WTC11 (cell line): Measurements from ENCODE around the gene MAPK7. TPM values are rescaled to one million over a fixed set of nuclear protein-coding genes. Genes with fewer than 3 reads are reported as not detected.

ENCODE experiments used
- ATAC-seq: fragments of 200-7000 bp; cut with Tn5 transposase; 2 replicates; pipeline ENCODE4 v1.10.0; 2021; ENCODE audit warnings: mild to moderate bottlenecking, moderate library complexity
- CTCF ChIA-PET: fragments of 300-600 bp; sonication (Branson Sonifier 250); formaldehyde crosslinking; loops from one replicate; lab custom pipeline; 2021; ENCODE audit warnings: antibody characterized with exemption; lab: Charles Lee
- POLR2A ChIA-PET: fragments of 350-600 bp; sonication (Branson Sonifier 250); formaldehyde crosslinking; loops from one replicate; lab custom pipeline; 2021; ENCODE audit warnings: antibody characterized with exemption; lab: Charles Lee
- DNase-seq: peaks from one replicate; pipeline ENCODE4 v3.0.0; 2021; ENCODE audit warnings: low spot score
- H3K27ac Mint-ChIP-seq: 2 replicates; pipeline ENCODE4 v1.8.0; 2021; ENCODE audit warnings: mixed read lengths
- H3K27me3 Mint-ChIP-seq: 2 replicates; pipeline ENCODE4 v1.8.0; 2021; ENCODE audit warnings: low read depth, mild to moderate bottlenecking, moderate library complexity, mixed read lengths
- H3K36me3 Mint-ChIP-seq: 2 replicates; pipeline ENCODE4 v1.8.0; 2021; ENCODE audit warnings: mixed read lengths
- H3K4me1 Mint-ChIP-seq: 2 replicates; pipeline ENCODE4 v1.8.0; 2022; ENCODE audit warnings: mixed read lengths
- H3K4me3 Mint-ChIP-seq: 2 replicates; pipeline ENCODE4 v1.8.0; 2021; ENCODE audit warnings: mild to moderate bottlenecking, moderate library complexity, mixed read lengths
- H3K9me3 Mint-ChIP-seq: 2 replicates; pipeline ENCODE4 v1.8.0; 2021; ENCODE audit warnings: mixed read lengths
- CBFB ChIP-seq: sonication (generic); formaldehyde crosslinking; IDR thresholded peaks from 2 replicates; pipeline ENCODE4 v1.8.1; 2022; ENCODE audit warnings: mild to moderate bottlenecking, low read depth, missing genetic modification reagents
- CREM ChIP-seq: sonication (generic); formaldehyde crosslinking; IDR thresholded peaks from 2 replicates; pipeline ENCODE4 v1.8.1; 2022; ENCODE audit warnings: mild to moderate bottlenecking, missing genetic modification reagents, moderate library complexity
- CTCF ChIP-seq: fragments of 200-600 bp; IDR thresholded peaks from 2 replicates; pipeline ENCODE4 v1.8.0; 2022; ENCODE audit warnings: antibody characterized with exemption
- GABPB1 ChIP-seq: sonication (generic); formaldehyde crosslinking; IDR thresholded peaks from 2 replicates; pipeline ENCODE4 v1.8.1; 2023; ENCODE audit warnings: mild to moderate bottlenecking, missing genetic modification reagents
- JUN ChIP-seq: sonication (generic); formaldehyde crosslinking; IDR thresholded peaks from 2 replicates; pipeline ENCODE4 v1.8.0; 2023; ENCODE audit warnings: mild to moderate bottlenecking, missing genetic modification reagents
- MXD4 ChIP-seq: fragments of 250-450 bp; sonication (Bioruptor Pico); IDR thresholded peaks from 2 replicates; pipeline ENCODE4 v1.8.0; 2021; ENCODE audit warnings: mild to moderate bottlenecking, moderate library complexity, borderline replicate concordance
- NR3C1 ChIP-seq: sonication (generic); formaldehyde crosslinking; conservative IDR thresholded peaks from 2 replicates; pipeline ENCODE4 v1.8.1; 2023; ENCODE audit warnings: low read depth, mild to moderate bottlenecking, missing genetic modification reagents
- SOX15 ChIP-seq: fragments of 250-450 bp; sonication (Bioruptor Pico); IDR thresholded peaks from 2 replicates; pipeline ENCODE4 v1.9.0; 2021; ENCODE audit warnings: mild to moderate bottlenecking
- SP1 ChIP-seq: sonication (generic); formaldehyde crosslinking; conservative IDR thresholded peaks from 2 replicates; pipeline ENCODE4 v1.8.1; 2022; ENCODE audit warnings: missing genetic modification reagents
- USF1 ChIP-seq: sonication (generic); formaldehyde crosslinking; IDR thresholded peaks from 2 replicates; pipeline ENCODE4 v1.8.0; 2022; ENCODE audit warnings: mild to moderate bottlenecking, missing genetic modification reagents
- ZMAT4 ChIP-seq: fragments of 250-450 bp; sonication (Bioruptor Pico); IDR thresholded peaks from 2 replicates; pipeline ENCODE4 v1.9.0; 2021; ENCODE audit warnings: mild to moderate bottlenecking
- ZNF219 ChIP-seq: sonication (generic); formaldehyde crosslinking; IDR thresholded peaks from 2 replicates; pipeline ENCODE4 v1.8.0; 2023; ENCODE audit warnings: missing genetic modification reagents, mild to moderate bottlenecking, borderline replicate concordance
- ZNF263 ChIP-seq: sonication (generic); formaldehyde crosslinking; IDR thresholded peaks from 2 replicates; pipeline ENCODE4 v1.8.1; 2022; ENCODE audit warnings: low read depth, mild to moderate bottlenecking, moderate library complexity, missing genetic modification reagents
- ZNF396 ChIP-seq: fragments of 250-450 bp; sonication (Bioruptor Pico); IDR thresholded peaks from 2 replicates; pipeline ENCODE4 v1.8.0; 2021; ENCODE audit warnings: mild to moderate bottlenecking, moderate library complexity, borderline replicate concordance
- total RNA-seq: library from RNA; stranded (reverse); gene quantifications from 3 replicates; pipeline ENCODE4 v1.2.3, GENCODE V29; 2021
- TF ChIP-seq, protein P1 (sequence below): fragments of 250-450 bp; sonication (Bioruptor Pico); IDR thresholded peaks from 2 replicates; pipeline ENCODE4 v2.1.2; 2022; ENCODE audit warnings: mild to moderate bottlenecking, moderate library complexity
- TF ChIP-seq, protein P2 (sequence below): fragments of 250-450 bp; sonication (Bioruptor Pico); IDR thresholded peaks from 2 replicates; pipeline ENCODE4 v1.9.0; 2021; ENCODE audit warnings: mild to moderate bottlenecking
- TF ChIP-seq, protein P3 (sequence below): sonication (generic); formaldehyde crosslinking; IDR thresholded peaks from 2 replicates; pipeline ENCODE4 v1.8.1; 2023; ENCODE audit warnings: mild to moderate bottlenecking, missing genetic modification reagents, moderate library complexity

MAPK7 gene
- total RNA-seq, 1 experiment from 2014 or later = 38.5 TPM

DNA sequence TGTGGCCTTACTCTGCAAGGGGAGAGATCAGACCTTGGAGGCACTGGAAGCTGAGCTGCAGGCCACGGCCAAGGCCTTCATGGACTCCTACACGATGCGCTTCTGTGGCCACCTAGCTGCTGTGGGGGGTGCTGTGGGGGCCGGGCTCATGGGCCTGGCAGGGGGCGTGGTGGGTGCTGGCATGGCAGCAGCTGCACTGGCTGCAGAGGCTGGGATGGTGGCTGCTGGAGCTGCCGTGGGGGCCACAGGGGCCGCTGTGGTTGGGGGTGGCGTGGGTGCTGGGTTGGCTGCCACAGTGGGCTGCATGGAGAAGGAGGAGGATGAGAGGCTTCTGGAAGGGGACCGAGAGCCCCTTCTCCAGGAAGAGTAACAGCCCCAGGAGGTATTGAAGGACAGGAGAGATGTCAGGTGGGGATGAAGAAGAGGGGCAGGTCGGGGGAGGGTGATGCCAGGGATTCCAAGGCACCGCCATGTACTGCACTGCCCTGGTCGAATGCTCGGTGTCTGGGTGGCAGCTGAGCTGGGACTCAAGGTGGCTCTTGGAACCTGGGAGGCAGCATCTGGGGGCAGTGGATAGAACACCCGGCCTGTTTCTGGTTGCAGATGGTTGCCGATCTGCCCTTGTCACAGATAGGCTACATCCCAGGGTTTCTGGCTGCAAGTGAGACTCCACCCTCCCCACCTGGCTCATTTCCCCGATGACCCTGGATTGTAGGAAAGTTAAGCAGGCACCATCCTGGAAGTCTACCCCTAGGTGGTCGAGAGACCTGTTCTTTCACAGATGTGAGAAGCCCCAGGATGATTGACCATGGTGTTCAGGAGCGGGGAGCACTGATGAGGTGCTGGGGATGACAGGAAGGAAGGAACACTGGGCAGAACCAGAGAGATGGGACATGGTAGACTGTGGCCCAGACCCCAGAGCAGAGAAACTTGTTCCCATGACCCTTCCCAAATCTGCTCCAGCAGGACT, 37.8 kb downstream of the MAPK7 start:
- no peaks in the 10 kb centered on the region for H3K36me3 Mint-ChIP-seq
- peaks cover 11% of the 10 kb centered on the region for H3K4me1 Mint-ChIP-seq
- DNase-seq = no peak
- CTCF ChIA-PET = no interaction called here
- ATAC-seq = no peak
- POLR2A ChIA-PET = no interaction called here
- no peaks in the 10 kb centered on the region for H3K9me3 Mint-ChIP-seq
- H3K4me3 Mint-ChIP-seq = no peak overlapping the region
- no peak overlapping the region for H3K27ac Mint-ChIP-seq
- H3K27me3 Mint-ChIP-seq = no peaks in the 10 kb centered on the region
- TF ChIP-seq, protein P1, sequence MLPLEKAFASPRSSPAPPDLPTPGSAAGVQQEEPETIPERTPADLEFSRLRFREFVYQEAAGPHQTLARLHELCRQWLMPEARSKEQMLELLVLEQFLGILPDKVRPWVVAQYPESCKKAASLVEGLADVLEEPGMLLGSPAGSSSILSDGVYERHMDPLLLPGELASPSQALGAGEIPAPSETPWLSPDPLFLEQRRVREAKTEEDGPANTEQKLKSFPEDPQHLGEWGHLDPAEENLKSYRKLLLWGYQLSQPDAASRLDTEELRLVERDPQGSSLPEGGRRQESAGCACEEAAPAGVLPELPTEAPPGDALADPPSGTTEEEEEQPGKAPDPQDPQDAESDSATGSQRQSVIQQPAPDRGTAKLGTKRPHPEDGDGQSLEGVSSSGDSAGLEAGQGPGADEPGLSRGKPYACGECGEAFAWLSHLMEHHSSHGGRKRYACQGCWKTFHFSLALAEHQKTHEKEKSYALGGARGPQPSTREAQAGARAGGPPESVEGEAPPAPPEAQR = no peak
- TF ChIP-seq CBFB (no peak), ZNF396 (CRISPR knock-in tag) (no peak), MXD4 (CRISPR knock-in tag) (no peak), CTCF (no peak), USF1 (CRISPR knock-in tag) (no peak), ZNF219 (CRISPR knock-in tag) (no peak), JUN (CRISPR knock-in tag) (no peak), GABPB1 (CRISPR knock-in tag) (no peak), ZMAT4 (no peak)
- TF ChIP-seq, protein P2, sequence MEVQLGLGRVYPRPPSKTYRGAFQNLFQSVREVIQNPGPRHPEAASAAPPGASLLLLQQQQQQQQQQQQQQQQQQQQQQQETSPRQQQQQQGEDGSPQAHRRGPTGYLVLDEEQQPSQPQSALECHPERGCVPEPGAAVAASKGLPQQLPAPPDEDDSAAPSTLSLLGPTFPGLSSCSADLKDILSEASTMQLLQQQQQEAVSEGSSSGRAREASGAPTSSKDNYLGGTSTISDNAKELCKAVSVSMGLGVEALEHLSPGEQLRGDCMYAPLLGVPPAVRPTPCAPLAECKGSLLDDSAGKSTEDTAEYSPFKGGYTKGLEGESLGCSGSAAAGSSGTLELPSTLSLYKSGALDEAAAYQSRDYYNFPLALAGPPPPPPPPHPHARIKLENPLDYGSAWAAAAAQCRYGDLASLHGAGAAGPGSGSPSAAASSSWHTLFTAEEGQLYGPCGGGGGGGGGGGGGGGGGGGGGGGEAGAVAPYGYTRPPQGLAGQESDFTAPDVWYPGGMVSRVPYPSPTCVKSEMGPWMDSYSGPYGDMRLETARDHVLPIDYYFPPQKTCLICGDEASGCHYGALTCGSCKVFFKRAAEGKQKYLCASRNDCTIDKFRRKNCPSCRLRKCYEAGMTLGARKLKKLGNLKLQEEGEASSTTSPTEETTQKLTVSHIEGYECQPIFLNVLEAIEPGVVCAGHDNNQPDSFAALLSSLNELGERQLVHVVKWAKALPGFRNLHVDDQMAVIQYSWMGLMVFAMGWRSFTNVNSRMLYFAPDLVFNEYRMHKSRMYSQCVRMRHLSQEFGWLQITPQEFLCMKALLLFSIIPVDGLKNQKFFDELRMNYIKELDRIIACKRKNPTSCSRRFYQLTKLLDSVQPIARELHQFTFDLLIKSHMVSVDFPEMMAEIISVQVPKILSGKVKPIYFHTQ (CRISPR knock-in tag) = no peak

DNA sequence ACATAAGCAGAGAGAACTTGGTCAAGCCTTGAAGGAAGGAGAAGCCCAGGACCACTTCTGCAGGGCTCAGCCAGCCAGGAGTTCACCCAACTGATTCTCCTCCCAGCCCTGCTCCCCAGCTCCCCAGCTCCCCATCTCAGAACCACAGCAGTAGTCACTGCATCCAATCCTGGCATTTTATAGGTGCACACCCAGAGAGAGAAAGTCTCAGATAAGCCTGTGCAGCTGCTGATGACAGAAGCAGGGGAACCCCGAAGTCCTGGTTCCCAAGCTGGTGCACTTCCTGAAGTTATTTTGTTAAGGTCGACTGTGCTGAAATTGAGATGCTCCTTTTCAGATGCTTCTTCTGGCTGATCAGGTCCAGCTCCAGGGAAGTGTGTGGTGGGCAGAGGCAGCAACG, 39.3 kb downstream of the MAPK7 start:
- Mint-ChIP-seq H3K4me1 (0 out of 2 replicates have a peak, but pooled peaks cover 2% of the 10 kb centered on the region), H3K36me3 (no peaks in the 10 kb centered on the region), H3K9me3 (no peaks in the 10 kb centered on the region), H3K27me3 (no peaks in the 10 kb centered on the region), H3K4me3 (no peak overlapping the region), H3K27ac (no peak overlapping the region)
- CTCF ChIA-PET = interaction anchor here (0.6 kb wide), 1 partner anchor 51 kb away, joined by 7 read pairs; no protein-coding TSS in a partner anchor
- DNase-seq (no peak), ATAC-seq (no peak)
- TF ChIP-seq SP1 (CRISPR knock-in tag) (no peak), NR3C1 (CRISPR knock-in tag) (no peak), CREM (CRISPR knock-in tag) (no peak), SOX15 (CRISPR knock-in tag) (no peak), ZNF263 (CRISPR knock-in tag) (no peak)
- TF ChIP-seq, protein P3, sequence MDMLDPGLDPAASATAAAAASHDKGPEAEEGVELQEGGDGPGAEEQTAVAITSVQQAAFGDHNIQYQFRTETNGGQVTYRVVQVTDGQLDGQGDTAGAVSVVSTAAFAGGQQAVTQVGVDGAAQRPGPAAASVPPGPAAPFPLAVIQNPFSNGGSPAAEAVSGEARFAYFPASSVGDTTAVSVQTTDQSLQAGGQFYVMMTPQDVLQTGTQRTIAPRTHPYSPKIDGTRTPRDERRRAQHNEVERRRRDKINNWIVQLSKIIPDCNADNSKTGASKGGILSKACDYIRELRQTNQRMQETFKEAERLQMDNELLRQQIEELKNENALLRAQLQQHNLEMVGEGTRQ = no peak
- POLR2A ChIA-PET = no interaction called here
